ENCODE data around the gene TMEM184B. TPM values are rescaled to one million over a fixed set of nuclear protein-coding genes. Genes with fewer than 3 reads are reported as not detected.
A peak's percentile ranks its signal among the peaks of the same experiment; 100 is the strongest.

TMEM184B gene
- total RNA-seq, 4 donors from 2014 or later: 25.4 to 40.7 (median 31.2) TPM

GRCh38 chr22:38221407-38221806 lies 51.4 kb downstream of the TMEM184B start:
- no peak overlapping the region for H3K27ac ChIP-seq
- no peak for DNase-seq
- no peak overlapping the region for H3K4me3 ChIP-seq
- intact Hi-C loops (cut with DNase I; ENCODE audit: low total_unique reads): no loop called here
- in situ Hi-C loops (cut with MboI; ENCODE audit: low sequenced_read_pairs in 4 of 4): no loop called here
- no peaks in the 10 kb centered on the region for H3K27me3 ChIP-seq
- H3K9me3 ChIP-seq: no peaks in the 10 kb centered on the region
- ATAC-seq: no peak
- peaks cover 0 to 47% of the 10 kb centered on the region in 2 donors for H3K36me3 ChIP-seq
- peaks cover 17 to 23% of the 10 kb centered on the region in 2 donors for H3K4me1 ChIP-seq
- TF ChIP-seq, protein P1, sequence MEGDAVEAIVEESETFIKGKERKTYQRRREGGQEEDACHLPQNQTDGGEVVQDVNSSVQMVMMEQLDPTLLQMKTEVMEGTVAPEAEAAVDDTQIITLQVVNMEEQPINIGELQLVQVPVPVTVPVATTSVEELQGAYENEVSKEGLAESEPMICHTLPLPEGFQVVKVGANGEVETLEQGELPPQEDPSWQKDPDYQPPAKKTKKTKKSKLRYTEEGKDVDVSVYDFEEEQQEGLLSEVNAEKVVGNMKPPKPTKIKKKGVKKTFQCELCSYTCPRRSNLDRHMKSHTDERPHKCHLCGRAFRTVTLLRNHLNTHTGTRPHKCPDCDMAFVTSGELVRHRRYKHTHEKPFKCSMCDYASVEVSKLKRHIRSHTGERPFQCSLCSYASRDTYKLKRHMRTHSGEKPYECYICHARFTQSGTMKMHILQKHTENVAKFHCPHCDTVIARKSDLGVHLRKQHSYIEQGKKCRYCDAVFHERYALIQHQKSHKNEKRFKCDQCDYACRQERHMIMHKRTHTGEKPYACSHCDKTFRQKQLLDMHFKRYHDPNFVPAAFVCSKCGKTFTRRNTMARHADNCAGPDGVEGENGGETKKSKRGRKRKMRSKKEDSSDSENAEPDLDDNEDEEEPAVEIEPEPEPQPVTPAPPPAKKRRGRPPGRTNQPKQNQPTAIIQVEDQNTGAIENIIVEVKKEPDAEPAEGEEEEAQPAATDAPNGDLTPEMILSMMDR (IDR thresholded peaks at IDR 0.05 in 4 of 5, conservative IDR thresholded peaks at IDR 0.05 in 1 of 5): no peak
- TF ChIP-seq POLR2A (IDR thresholded peaks at IDR 0.05): no peak

DNA sequence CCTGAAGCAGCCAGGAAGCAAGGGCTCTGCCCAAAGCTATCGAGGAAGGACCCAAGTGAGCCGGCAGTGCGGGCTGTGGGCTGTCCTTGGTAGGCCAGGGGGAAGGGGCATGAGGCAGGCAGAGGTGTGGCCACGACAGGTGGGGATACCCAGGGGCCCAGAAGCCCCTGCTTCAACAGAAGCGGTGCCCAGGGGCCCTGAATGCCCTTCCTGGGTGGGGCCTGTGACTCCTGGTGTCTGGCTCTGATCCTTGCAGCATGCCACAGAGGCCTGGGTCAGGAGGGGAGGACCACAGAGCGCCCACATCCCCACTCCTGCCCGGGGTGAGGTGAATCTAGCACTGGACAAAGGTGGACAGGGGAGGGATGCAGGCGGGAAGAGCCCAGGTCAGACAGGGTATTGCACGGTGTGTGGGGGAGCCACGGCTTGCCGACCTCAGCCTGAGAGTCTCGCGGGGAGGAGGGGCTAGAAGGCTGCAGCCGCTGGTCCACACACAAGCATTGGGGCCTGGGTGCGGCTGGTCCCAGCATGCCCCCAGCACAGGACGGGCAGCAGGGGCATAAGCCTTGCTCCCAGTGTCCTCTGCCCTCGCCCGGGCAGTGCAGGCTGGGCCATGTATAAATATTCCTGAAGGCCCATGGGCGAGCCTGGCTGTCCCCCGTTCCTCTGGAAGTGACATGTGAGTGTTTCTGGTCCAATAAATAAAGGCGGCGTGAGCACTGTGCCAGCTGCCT lies 52.0 kb downstream of the TMEM184B start:
- peaks cover 17 to 23% of the 10 kb centered on the region in 2 donors for H3K4me1 ChIP-seq
- intact Hi-C loops (cut with DNase I; ENCODE audit: low total_unique reads): no loop called here
- peaks cover 0 to 42% of the 10 kb centered on the region in 2 donors for H3K36me3 ChIP-seq
- H3K27ac ChIP-seq: peak overlapping the region; percentile 72 to 79 (median 73)
- ATAC-seq (no peak), DNase-seq (no peak)
- no peaks in the 10 kb centered on the region for H3K27me3 ChIP-seq
- TF ChIP-seq POLR2A (IDR thresholded peaks at IDR 0.05): no peak
- TF ChIP-seq, protein P1 (IDR thresholded peaks at IDR 0.05 in 4 of 5, conservative IDR thresholded peaks at IDR 0.05 in 1 of 5): no peak
- in situ Hi-C loops (cut with MboI; ENCODE audit: low sequenced_read_pairs in 4 of 4): no loop called here
- no peak overlapping the region for H3K4me3 ChIP-seq
- no peaks in the 10 kb centered on the region for H3K9me3 ChIP-seq

DNA sequence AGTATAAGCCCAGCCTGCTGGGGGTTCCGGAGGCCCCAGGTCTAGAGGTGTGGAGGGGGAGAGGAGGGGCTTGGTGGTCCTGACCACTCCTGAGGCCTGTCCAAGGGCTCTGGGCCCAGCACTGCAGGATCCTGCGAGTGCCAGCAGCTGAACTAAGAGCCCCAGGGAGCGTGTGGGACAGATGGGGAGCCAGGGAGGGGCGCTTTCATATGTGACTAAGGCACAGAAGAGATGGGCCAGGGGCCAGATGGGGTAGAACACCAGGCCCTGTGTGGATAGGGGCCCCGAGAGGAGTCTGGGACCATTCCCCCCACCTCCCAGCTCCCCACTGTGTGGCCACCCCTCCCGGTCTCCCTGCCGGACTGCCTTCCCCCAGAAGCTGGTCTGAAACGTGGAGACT lies 52.6 kb downstream of the TMEM184B start:
- no peak overlapping the region for H3K4me3 ChIP-seq
- in situ Hi-C loops (cut with MboI; ENCODE audit: low sequenced_read_pairs in 4 of 4): no loop called here
- no peak for ATAC-seq
- no peaks in the 10 kb centered on the region for H3K9me3 ChIP-seq
- peaks cover 17 to 23% of the 10 kb centered on the region in 2 donors for H3K4me1 ChIP-seq
- peaks cover 0 to 42% of the 10 kb centered on the region in 2 donors for H3K36me3 ChIP-seq
- H3K27me3 ChIP-seq: no peaks in the 10 kb centered on the region
- intact Hi-C loops (cut with DNase I; ENCODE audit: low total_unique reads): no loop called here
- TF ChIP-seq, protein P1 (IDR thresholded peaks at IDR 0.05 in 4 of 5, conservative IDR thresholded peaks at IDR 0.05 in 1 of 5): no peak
- TF ChIP-seq POLR2A (IDR thresholded peaks at IDR 0.05): no peak
- H3K27ac ChIP-seq: peak overlapping the region; percentile 72 to 79 (median 73)
- no peak for DNase-seq

GRCh38 chr22:38219632-38220031 lies 53.2 kb downstream of the TMEM184B start:
- intact Hi-C loops (cut with DNase I; ENCODE audit: low total_unique reads) (no loop called here), in situ Hi-C loops (cut with MboI; ENCODE audit: low sequenced_read_pairs in 4 of 4) (no loop called here)
- Histone ChIP-seq H3K9me3 (no peaks in the 10 kb centered on the region), H3K27ac (peak overlapping the region; percentile 72 to 79 (median 73)), H3K4me3 (no peak overlapping the region), H3K27me3 (no peaks in the 10 kb centered on the region), H3K36me3 (peaks cover 0 to 41% of the 10 kb centered on the region in 2 donors), H3K4me1 (peaks cover 17 to 23% of the 10 kb centered on the region in 2 donors)
- TF ChIP-seq, protein P1 (IDR thresholded peaks at IDR 0.05 in 4 of 5, conservative IDR thresholded peaks at IDR 0.05 in 1 of 5): no peak
- TF ChIP-seq POLR2A (IDR thresholded peaks at IDR 0.05): no peak
- ATAC-seq: no peak
- no peak for DNase-seq

Data from gastrocnemius medialis (tissue), 4 donors.